ENCODE measurements around the gene PCDHGA1. TPM values are rescaled to one million over a fixed set of nuclear protein-coding genes. Genes with fewer than 3 reads are reported as not detected.
"Not testable (repeated sequence)": the region's sequence is repeated elsewhere in the genome, so short reads cannot be mapped to it uniquely, and the experiment has no call there.

PCDHGA1 gene
- polyA plus RNA-seq = under 1 TPM; 0.13 to 0.22 TPM

DNA sequence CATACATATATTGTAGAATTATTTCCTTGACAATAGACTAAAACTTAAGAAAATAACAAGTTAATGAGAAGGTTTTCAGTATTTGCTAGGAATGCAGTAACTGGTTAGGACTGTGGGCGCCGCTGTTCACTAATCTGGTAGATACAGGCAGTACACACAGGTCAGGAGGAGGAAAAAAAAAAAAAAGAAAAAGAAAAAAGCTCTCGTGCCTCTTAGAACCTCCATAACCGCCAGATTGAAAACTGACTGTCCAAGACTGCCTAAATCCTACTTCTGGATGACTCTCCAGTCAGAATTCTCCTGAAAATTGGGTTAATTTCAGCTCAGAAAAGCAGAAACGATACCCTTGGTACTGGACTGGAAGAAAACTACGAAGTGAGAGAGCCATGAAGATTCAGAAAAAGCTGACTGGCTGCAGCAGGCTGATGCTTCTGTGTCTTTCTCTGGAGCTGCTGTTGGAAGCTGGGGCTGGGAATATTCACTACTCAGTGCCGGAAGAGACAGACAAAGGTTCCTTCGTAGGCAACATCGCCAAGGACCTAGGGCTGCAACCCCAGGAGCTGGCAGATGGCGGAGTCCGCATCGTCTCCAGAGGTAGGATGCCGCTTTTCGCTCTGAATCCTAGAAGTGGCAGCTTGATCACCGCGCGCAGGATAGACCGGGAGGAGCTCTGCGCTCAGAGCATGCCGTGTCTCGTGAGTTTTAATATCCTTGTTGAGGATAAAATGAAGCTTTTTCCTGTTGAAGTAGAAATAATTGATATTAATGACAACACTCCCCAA is at the start of gene PCDHGA1:
PCDHGA1 (plus strand) TSS at position 216 of the 782 bp plus-strand sequence.
- no peak within 1 kb of the TSS for H3K27ac ChIP-seq (ENCODE audit: low read depth in 2 of 2, low read length in 1 of 2)
- WGBS, 2 donors = 22 to 23% methylated on average over 21 of the region's 21 CpGs

DNA sequence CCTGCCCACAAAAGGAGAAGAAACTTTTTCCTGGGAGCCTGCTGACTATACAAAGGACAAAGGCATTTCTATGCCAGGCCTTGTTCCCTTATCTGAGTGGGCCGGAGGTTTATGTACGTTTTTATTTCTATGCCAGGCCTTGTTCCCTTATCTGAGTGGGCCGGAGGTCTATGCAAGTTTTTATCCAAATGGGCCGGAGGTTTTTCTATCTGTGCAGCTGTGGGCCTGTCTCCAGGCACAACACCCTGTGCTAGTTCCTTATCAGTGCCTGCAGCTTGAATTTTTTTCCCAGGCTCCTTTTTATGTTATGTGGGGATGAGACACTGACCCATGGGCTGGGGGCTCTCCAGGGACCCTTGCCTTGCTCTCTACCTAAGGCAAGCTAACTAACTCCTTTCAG is 31.9 kb upstream of the PCDHGA1 start:
- no peaks in the 10 kb centered on the region for H3K4me1 ChIP-seq (ENCODE audit: control insufficient read depth in 2 of 2, insufficient read depth in 2 of 2, low read length in 1 of 2)
- H3K4me3 ChIP-seq (ENCODE audit: low read depth in 1 of 2, low read length in 2 of 2) = no peak overlapping the region
- H3K36me3 ChIP-seq (ENCODE audit: control insufficient read depth in 2 of 2, insufficient read depth in 2 of 2, low read length in 1 of 2) = no peaks in the 10 kb centered on the region
- H3K27ac ChIP-seq (ENCODE audit: low read depth in 2 of 2, low read length in 1 of 2) = no peak overlapping the region
- no peaks in the 10 kb centered on the region for H3K27me3 ChIP-seq (ENCODE audit: control insufficient read depth in 1 of 2, insufficient read depth in 2 of 2, low read length in 2 of 2)
- peaks cover 15 to 20% of the 10 kb centered on the region in 2 donors for H3K9me3 ChIP-seq (ENCODE audit: control insufficient read depth in 2 of 2, insufficient read depth in 1 of 2, low read depth in 1 of 2, low read length in 1 of 2)
- 74 to 86% methylated on average over 4 of the region's 4 CpGs for WGBS, 2 donors

More for the DNA sequence above, at the start of gene PCDHGA1:
- Histone ChIP-seq H3K36me3 (ENCODE audit: control insufficient read depth in 2 of 2, insufficient read depth in 2 of 2, low read length in 1 of 2) (no peaks in the 10 kb centered on the region), H3K4me1 (ENCODE audit: control insufficient read depth in 2 of 2, insufficient read depth in 2 of 2, low read length in 1 of 2) (no peaks in the 10 kb centered on the region), H3K27me3 (ENCODE audit: control insufficient read depth in 1 of 2, insufficient read depth in 2 of 2, low read length in 2 of 2) (peaks cover 0 to 4% of the 10 kb centered on the region in 2 donors), H3K4me3 (ENCODE audit: low read depth in 1 of 2, low read length in 2 of 2) (peak within 1 kb of the TSS in 1 of 2 donors; percentile 18), H3K9me3 (ENCODE audit: control insufficient read depth in 2 of 2, insufficient read depth in 1 of 2, low read depth in 1 of 2, low read length in 1 of 2) (peaks cover 15 to 36% of the 10 kb centered on the region in 2 donors)

DNA sequence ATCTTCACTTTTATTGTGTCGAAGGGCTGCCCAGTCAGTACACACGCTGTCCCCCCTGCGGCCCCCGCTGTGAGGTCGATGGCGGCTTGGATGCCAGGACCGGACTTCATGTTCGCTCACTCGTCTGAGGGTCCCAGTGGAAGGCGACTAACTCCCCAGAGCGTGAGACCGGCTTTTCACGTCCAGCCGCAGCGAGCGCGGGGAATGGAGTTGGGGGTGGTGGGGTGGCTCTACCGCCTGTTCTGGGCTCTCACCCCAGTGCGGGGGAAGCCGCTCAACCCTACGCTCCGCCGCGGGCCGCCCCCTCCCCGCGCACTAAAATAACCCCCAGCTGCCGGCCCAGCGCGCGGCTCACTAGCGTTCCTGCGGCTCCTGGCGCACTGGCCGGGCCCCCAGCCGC is 26.6 kb upstream of the PCDHGA1 start, which contains the start of gene SLC25A2:
SLC25A2 (minus strand) TSS at position 294 of the 400 bp plus-strand sequence; CDS start at position 110, 184 bp downstream.
- Histone ChIP-seq H3K27me3 (ENCODE audit: control insufficient read depth in 1 of 2, insufficient read depth in 2 of 2, low read length in 2 of 2) (no peaks in the 10 kb centered on the region), H3K27ac (ENCODE audit: low read depth in 2 of 2, low read length in 1 of 2) (no peak within 1 kb of the TSS), H3K4me1 (ENCODE audit: control insufficient read depth in 2 of 2, insufficient read depth in 2 of 2, low read length in 1 of 2) (no peaks in the 10 kb centered on the region), H3K9me3 (ENCODE audit: control insufficient read depth in 2 of 2, insufficient read depth in 1 of 2, low read depth in 1 of 2, low read length in 1 of 2) (peaks cover 15 to 37% of the 10 kb centered on the region in 2 donors), H3K36me3 (ENCODE audit: control insufficient read depth in 2 of 2, insufficient read depth in 2 of 2, low read length in 1 of 2) (no peaks in the 10 kb centered on the region), H3K4me3 (ENCODE audit: low read depth in 1 of 2, low read length in 2 of 2) (no peak within 1 kb of the TSS)
- WGBS, 2 donors = 43 to 52% methylated on average over 36 of the region's 36 CpGs

DNA sequence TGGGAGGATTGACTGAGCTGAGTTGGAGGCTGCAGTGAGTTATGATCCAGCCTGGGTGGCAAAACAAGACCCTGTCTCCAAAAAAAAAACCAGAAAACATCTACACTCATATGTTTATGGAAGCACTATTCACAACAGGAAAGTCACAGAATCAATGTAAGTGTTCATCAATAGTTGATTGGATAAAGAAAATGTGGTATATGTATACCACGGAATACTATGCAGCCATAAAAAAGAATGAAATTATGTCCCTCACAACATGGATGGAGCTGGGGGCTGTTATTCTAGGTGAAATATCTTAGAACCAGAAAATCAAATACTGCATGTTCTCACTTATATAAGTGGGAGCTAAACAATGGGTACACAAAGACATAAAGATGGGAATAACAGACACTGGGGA is 23.7 kb upstream of the PCDHGA1 start:
- Histone ChIP-seq H3K4me3 (ENCODE audit: low read depth in 1 of 2, low read length in 2 of 2) (no peak overlapping the region), H3K4me1 (ENCODE audit: control insufficient read depth in 2 of 2, insufficient read depth in 2 of 2, low read length in 1 of 2) (no peaks in the 10 kb centered on the region), H3K9me3 (ENCODE audit: control insufficient read depth in 2 of 2, insufficient read depth in 1 of 2, low read depth in 1 of 2, low read length in 1 of 2) (peaks cover 15 to 36% of the 10 kb centered on the region in 2 donors), H3K27me3 (ENCODE audit: control insufficient read depth in 1 of 2, insufficient read depth in 2 of 2, low read length in 2 of 2) (no peaks in the 10 kb centered on the region), H3K27ac (ENCODE audit: low read depth in 2 of 2, low read length in 1 of 2) (no peak overlapping the region), H3K36me3 (ENCODE audit: control insufficient read depth in 2 of 2, insufficient read depth in 2 of 2, low read length in 1 of 2) (no peaks in the 10 kb centered on the region)
- 96 to 97% methylated on average over 1 of the region's 1 CpG for WGBS, 2 donors

DNA sequence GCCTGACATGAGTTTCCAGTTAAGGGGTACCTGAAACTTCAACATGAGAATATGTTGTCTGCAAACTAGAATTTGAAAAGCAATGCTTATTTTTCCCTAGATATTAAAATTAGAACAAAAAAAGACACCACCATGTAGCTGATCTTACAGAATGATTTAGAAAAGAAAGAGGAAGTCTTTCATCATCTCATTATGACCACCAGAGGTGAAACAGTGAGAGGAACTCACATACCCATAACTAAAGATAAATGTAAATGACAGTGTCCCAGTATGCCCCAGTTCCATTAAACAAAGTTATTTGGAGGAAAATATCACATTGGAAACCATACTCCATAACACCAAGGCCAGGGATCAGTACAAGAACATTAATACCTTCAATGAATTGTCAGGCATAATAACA is 16.6 kb upstream of the PCDHGA1 start:
- Histone ChIP-seq H3K4me1 (ENCODE audit: control insufficient read depth in 2 of 2, insufficient read depth in 2 of 2, low read length in 1 of 2) (no peaks in the 10 kb centered on the region), H3K27me3 (ENCODE audit: control insufficient read depth in 1 of 2, insufficient read depth in 2 of 2, low read length in 2 of 2) (no peaks in the 10 kb centered on the region), H3K9me3 (ENCODE audit: control insufficient read depth in 2 of 2, insufficient read depth in 1 of 2, low read depth in 1 of 2, low read length in 1 of 2) (peaks cover 13 to 15% of the 10 kb centered on the region in 2 donors), H3K27ac (ENCODE audit: low read depth in 2 of 2, low read length in 1 of 2) (no peak overlapping the region), H3K36me3 (ENCODE audit: control insufficient read depth in 2 of 2, insufficient read depth in 2 of 2, low read length in 1 of 2) (peaks cover 0 to 2% of the 10 kb centered on the region in 2 donors), H3K4me3 (ENCODE audit: low read depth in 1 of 2, low read length in 2 of 2) (no peak overlapping the region)

DNA sequence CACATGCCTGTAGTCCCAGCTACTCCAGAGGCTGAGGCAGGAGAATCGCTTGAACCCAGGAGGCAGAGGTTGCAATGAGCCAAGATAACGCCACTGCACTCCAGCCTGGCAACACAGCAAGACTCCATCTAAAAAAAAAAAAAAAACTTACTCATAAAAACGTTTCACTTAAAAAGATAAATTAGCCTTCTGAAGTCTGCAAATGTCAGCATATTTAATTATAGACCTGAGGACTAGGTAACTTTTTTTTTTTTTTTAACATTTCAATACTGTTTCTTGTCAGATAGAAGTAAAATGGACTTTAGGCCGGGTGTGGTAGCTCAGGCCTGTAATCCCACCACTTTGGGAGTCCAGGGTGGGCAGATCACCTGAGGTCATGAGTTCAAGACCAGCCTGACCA is 13.4 kb upstream of the PCDHGA1 start:
- not testable (repeated sequence) for H3K4me1 ChIP-seq (ENCODE audit: control insufficient read depth in 2 of 2, insufficient read depth in 2 of 2, low read length in 1 of 2); H3K4me3 ChIP-seq (ENCODE audit: low read depth in 1 of 2, low read length in 2 of 2); H3K27ac ChIP-seq (ENCODE audit: low read depth in 2 of 2, low read length in 1 of 2); H3K36me3 ChIP-seq (ENCODE audit: control insufficient read depth in 2 of 2, insufficient read depth in 2 of 2, low read length in 1 of 2); H3K27me3 ChIP-seq (ENCODE audit: control insufficient read depth in 1 of 2, insufficient read depth in 2 of 2, low read length in 2 of 2)
- H3K9me3 ChIP-seq (ENCODE audit: control insufficient read depth in 2 of 2, insufficient read depth in 1 of 2, low read depth in 1 of 2, low read length in 1 of 2) = peaks cover 20% of the 10 kb centered on the region in 2 donors
- WGBS, 2 donors = 86 to 94% methylated on average over 4 of the region's 4 CpGs

DNA sequence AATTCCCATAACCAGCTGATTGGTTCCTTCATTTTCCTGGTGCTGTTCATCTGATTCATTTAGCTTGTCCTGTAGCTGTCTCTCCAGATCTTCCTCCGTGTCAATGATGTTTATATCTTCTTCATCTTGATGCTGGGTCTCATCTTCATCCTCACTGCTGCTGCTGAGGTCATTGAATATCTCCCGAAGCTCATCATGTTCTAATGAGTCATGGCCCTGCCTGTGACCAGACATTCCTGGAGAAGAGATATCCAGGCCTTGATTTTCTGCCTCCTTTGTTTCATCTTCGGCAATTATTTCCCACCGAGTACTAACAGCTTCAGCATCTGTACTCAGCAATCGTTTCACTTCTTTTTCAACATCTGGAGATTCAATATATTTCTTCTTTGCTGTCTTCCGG is 11.1 kb upstream of the PCDHGA1 start:
- WGBS, 2 donors = 98 to 99% methylated on average over 6 of the region's 6 CpGs
- H3K27ac ChIP-seq (ENCODE audit: low read depth in 2 of 2, low read length in 1 of 2) = no peak overlapping the region
- H3K36me3 ChIP-seq (ENCODE audit: control insufficient read depth in 2 of 2, insufficient read depth in 2 of 2, low read length in 1 of 2) = peaks cover 4 to 5% of the 10 kb centered on the region in 2 donors
- peaks cover 0 to 2% of the 10 kb centered on the region in 2 donors for H3K4me1 ChIP-seq (ENCODE audit: control insufficient read depth in 2 of 2, insufficient read depth in 2 of 2, low read length in 1 of 2)
- H3K9me3 ChIP-seq (ENCODE audit: control insufficient read depth in 2 of 2, insufficient read depth in 1 of 2, low read depth in 1 of 2, low read length in 1 of 2) = peaks cover 14 to 23% of the 10 kb centered on the region in 2 donors
- H3K27me3 ChIP-seq (ENCODE audit: control insufficient read depth in 1 of 2, insufficient read depth in 2 of 2, low read length in 2 of 2) = no peaks in the 10 kb centered on the region
- H3K4me3 ChIP-seq (ENCODE audit: low read depth in 1 of 2, low read length in 2 of 2) = peak overlapping the region in 1 of 2 donors; percentile 77

DNA sequence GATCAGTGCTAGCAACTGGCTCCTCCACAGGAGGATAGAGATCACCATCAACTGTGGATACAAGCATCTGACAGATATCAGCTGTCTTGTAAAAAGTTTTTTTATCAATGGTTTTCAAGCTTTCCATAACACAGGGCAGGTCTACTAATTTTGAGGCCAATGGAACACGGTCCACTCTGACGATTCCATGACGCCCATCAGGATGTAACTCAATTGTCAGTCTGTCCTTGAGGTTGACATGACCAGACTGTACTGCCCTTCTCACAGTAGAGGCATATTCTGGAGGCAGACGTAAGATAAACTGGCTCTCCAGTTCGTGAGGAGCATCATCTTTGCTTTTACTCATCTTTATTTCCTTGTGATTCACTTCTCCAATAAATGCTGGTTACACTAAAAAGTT is 10.6 kb upstream of the PCDHGA1 start:
- H3K4me3 ChIP-seq (ENCODE audit: low read depth in 1 of 2, low read length in 2 of 2) = peak overlapping the region in 1 of 2 donors; percentile 77
- H3K36me3 ChIP-seq (ENCODE audit: control insufficient read depth in 2 of 2, insufficient read depth in 2 of 2, low read length in 1 of 2) = peaks cover 4 to 5% of the 10 kb centered on the region in 2 donors
- no peak overlapping the region for H3K27ac ChIP-seq (ENCODE audit: low read depth in 2 of 2, low read length in 1 of 2)
- 75 to 77% methylated on average over 5 of the region's 5 CpGs for WGBS, 2 donors
- no peaks in the 10 kb centered on the region for H3K27me3 ChIP-seq (ENCODE audit: control insufficient read depth in 1 of 2, insufficient read depth in 2 of 2, low read length in 2 of 2)
- peaks cover 0 to 2% of the 10 kb centered on the region in 2 donors for H3K4me1 ChIP-seq (ENCODE audit: control insufficient read depth in 2 of 2, insufficient read depth in 2 of 2, low read length in 1 of 2)
- peaks cover 14 to 23% of the 10 kb centered on the region in 2 donors for H3K9me3 ChIP-seq (ENCODE audit: control insufficient read depth in 2 of 2, insufficient read depth in 1 of 2, low read depth in 1 of 2, low read length in 1 of 2)

DNA sequence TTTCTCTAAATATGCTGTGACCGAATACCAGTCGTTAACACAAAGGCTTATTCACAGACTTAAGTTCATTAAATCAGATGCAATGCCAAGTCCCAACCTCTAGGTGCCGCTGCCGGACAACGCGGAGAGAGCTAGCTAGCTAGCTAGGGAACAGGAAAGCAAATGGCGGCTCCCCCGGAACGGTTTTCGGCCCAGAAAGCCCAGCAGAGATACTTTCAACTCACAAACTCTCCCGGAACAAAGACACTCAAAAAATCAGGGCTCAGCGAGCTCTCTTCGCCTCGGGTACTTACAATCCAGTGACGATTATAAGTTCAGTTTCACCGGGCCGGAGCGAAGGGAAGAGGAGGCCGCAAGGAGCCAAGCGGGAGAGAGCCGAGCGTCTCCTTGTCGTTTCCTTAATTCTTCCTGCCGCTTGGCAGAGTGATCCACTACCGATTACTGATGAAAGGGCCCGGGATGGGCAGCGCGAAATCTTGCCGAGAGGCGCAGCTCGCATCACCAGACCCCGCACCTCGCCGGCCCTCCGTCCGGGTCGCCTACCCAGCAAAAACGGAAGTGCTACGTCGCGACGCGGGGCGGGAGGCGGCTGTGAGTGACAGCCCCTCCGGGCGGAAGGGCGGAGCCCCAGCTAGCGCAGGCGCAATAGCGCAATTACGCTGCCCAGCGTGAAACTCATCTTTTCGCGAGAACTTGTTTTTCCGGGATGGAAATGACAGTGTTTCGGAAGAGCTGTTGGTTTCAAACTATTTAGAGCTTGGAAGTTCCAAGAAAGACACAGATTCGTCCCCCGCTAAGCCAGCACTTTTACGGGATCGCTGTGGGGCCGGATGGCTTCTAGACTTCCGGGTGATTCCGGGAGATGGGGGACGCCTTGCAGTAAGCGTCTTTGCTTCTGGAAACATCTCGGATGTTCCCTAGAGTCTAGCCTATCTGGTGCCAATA is 9.8 kb upstream of the PCDHGA1 start, which contains the start of gene TAF7:
TAF7 (minus strand) TSS at position 560 of the 945 bp plus-strand sequence. CDS start 740 bp downstream, outside the sequence.
- peaks cover 4 to 5% of the 10 kb centered on the region in 2 donors for H3K36me3 ChIP-seq (ENCODE audit: control insufficient read depth in 2 of 2, insufficient read depth in 2 of 2, low read length in 1 of 2)
- H3K27ac ChIP-seq (ENCODE audit: low read depth in 2 of 2, low read length in 1 of 2) = peak within 1 kb of the TSS; percentile 93 to 95
- no peaks in the 10 kb centered on the region for H3K27me3 ChIP-seq (ENCODE audit: control insufficient read depth in 1 of 2, insufficient read depth in 2 of 2, low read length in 2 of 2)
- H3K9me3 ChIP-seq (ENCODE audit: control insufficient read depth in 2 of 2, insufficient read depth in 1 of 2, low read depth in 1 of 2, low read length in 1 of 2) = peaks cover 10 to 20% of the 10 kb centered on the region in 2 donors
- H3K4me3 ChIP-seq (ENCODE audit: low read depth in 1 of 2, low read length in 2 of 2) = peak within 1 kb of the TSS; percentile 74 to 77
- WGBS, 2 donors = 2% methylated on average over 67 of the region's 67 CpGs
- peaks cover 0 to 2% of the 10 kb centered on the region in 2 donors for H3K4me1 ChIP-seq (ENCODE audit: control insufficient read depth in 2 of 2, insufficient read depth in 2 of 2, low read length in 1 of 2)

Measured in esophagus (tissue), 2 donors.